Measurements from ENCODE around the gene SMOC1.

GRCh38 chr14:69861025-69861569 lies 18.1 kb upstream of the SMOC1 start:
- TF ChIP-seq EZH2 (IDR thresholded peaks at IDR 0.05; ENCODE audit: insufficient read depth, poor library complexity, severe bottlenecking) = no peak
- no peak for TF ChIP-seq EZH2phosphoT487 (IDR thresholded peaks at IDR 0.05; ENCODE audit: insufficient read depth, low read depth)

Data from GM23248 (cell line).